NT2/D1 (cell line): ENCODE data around the gene GFRA1.

Source experiments
- SUZ12 ChIP-seq: IDR thresholded peaks from 2 replicates; pipeline ENCODE4 v1.6.1; 2011; ENCODE audit not compliant: insufficient read length, insufficient read depth; ENCODE audit errors: extremely low read depth
- YY1 ChIP-seq: IDR thresholded peaks from 2 replicates; pipeline ENCODE4 v1.6.1; 2011; ENCODE audit not compliant: insufficient read length, insufficient read depth
- ZNF274 ChIP-seq: IDR thresholded peaks from 2 replicates; pipeline ENCODE4 v1.6.1; 2011; ENCODE audit warnings: mild to moderate bottlenecking, low read depth, low read length

DNA sequence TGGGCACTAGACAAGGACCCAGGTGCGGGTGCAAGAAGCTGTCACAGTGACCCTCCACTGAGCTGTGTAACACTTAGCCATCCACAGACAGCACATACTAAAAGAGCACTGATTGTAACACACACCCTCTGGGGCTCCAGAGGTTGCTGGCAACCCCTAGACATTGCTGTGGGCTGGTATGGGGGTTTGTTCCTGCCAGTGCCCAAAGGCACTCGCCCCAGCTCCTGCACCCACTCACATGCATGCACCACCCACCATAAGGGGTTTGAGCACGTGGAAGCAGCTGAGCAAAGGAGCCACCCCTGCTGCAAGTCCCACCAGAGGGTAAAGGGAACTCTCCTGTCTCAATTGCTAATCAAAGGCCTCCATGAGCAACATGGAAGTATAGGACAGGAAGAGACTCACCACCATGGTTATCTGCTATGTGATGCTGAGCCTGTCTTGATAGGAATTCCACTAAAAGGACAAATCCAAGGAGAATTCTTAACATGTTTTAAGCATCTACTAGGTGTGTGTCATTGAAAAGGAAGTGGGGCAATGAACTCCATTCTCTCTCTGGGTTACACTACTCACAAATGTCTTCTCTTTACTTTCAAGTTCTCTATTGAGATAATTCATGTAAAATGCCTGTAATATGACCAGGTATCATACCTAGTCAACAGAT is 103.1 kb downstream of the GFRA1 start:
- no peak for TF ChIP-seq YY1
- no peak for TF ChIP-seq SUZ12
- no peak for TF ChIP-seq ZNF274
